Duodenal mucosa (tissue), 2 donors: ENCODE results near the gene POU3F1.

ENCODE experiments used
- H3K27ac ChIP-seq: one replicate; pipeline ENCODE4 v1.7.0; 2013; ENCODE audit warnings: low read depth, low read length
- H3K27me3 ChIP-seq, 2 donors: one replicate each; pipeline ENCODE4 v1.7.0; 2013; ENCODE audit warnings: low read length in 2 of 2, control low read depth in 1 of 2; ENCODE audit not compliant: insufficient read depth in 2 of 2, control insufficient read depth in 1 of 2
- H3K36me3 ChIP-seq, 2 donors: one replicate each; pipeline ENCODE4 v1.7.0; 2013; ENCODE audit warnings: low read length in 2 of 2, control low read depth in 1 of 2; ENCODE audit not compliant: insufficient read depth in 2 of 2, control insufficient read depth in 1 of 2
- H3K4me1 ChIP-seq, 2 donors: one replicate each; pipeline ENCODE4 v1.7.0; 2013; ENCODE audit warnings: low read length in 2 of 2, control low read depth in 1 of 2; ENCODE audit not compliant: insufficient read depth in 2 of 2, control insufficient read depth in 1 of 2
- H3K4me3 ChIP-seq, 2 donors: one replicate each; pipeline ENCODE4 v1.7.0; 2013; ENCODE audit warnings: low read length in 2 of 2, low read depth in 1 of 2
- H3K9ac ChIP-seq, 2 donors: one replicate each; pipeline ENCODE4 v1.7.0; 2013; ENCODE audit warnings: low read length in 2 of 2, low read depth in 1 of 2
- H3K9me3 ChIP-seq, 2 donors: one replicate each; pipeline ENCODE4 v1.7.0; 2013; ENCODE audit warnings: low read length in 2 of 2, control low read depth in 1 of 2; ENCODE audit not compliant: control insufficient read depth in 1 of 2

POU3F1 gene

GRCh38 chr1:38085666-38086330 lies 39.2 kb upstream of the POU3F1 start:
- Histone ChIP-seq H3K9ac (no peak overlapping the region), H3K9me3 (no peaks in the 10 kb centered on the region), H3K4me1 (peaks cover 3% of the 10 kb centered on the region in 2 donors), H3K27me3 (no peaks in the 10 kb centered on the region), H3K36me3 (no peaks in the 10 kb centered on the region), H3K4me3 (no peak overlapping the region), H3K27ac (no peak overlapping the region)

- peaks cover 3% of the 10 kb centered on the region in 2 donors for H3K4me1 ChIP-seq
- H3K27me3 ChIP-seq: no peaks in the 10 kb centered on the region
- H3K9ac ChIP-seq: no peak overlapping the region
- no peak overlapping the region for H3K4me3 ChIP-seq
- no peak overlapping the region for H3K27ac ChIP-seq
- H3K9me3 ChIP-seq: no peaks in the 10 kb centered on the region
- no peaks in the 10 kb centered on the region for H3K36me3 ChIP-seq
These were observed 38.1 kb upstream of the POU3F1 start for GRCh38 chr1:38084700-38085099.

- Histone ChIP-seq H3K4me3 (no peak overlapping the region), H3K36me3 (no peaks in the 10 kb centered on the region), H3K9me3 (no peaks in the 10 kb centered on the region), H3K27me3 (no peaks in the 10 kb centered on the region), H3K4me1 (peaks cover 3% of the 10 kb centered on the region in 2 donors), H3K27ac (no peak overlapping the region), H3K9ac (no peak overlapping the region)
These were observed 37.5 kb upstream of the POU3F1 start for GRCh38 chr1:38084113-38084512.

GRCh38 chr1:38083541-38083940 lies 36.9 kb upstream of the POU3F1 start:
- no peaks in the 10 kb centered on the region for H3K27me3 ChIP-seq
- no peaks in the 10 kb centered on the region for H3K9me3 ChIP-seq
- H3K4me3 ChIP-seq: no peak overlapping the region
- H3K36me3 ChIP-seq: no peaks in the 10 kb centered on the region
- H3K9ac ChIP-seq: no peak overlapping the region
- peaks cover 3% of the 10 kb centered on the region in 2 donors for H3K4me1 ChIP-seq
- no peak overlapping the region for H3K27ac ChIP-seq

GRCh38 chr1:38082769-38083263 lies 36.2 kb upstream of the POU3F1 start:
- Histone ChIP-seq H3K27me3 (no peaks in the 10 kb centered on the region), H3K9ac (no peak overlapping the region), H3K4me3 (no peak overlapping the region), H3K36me3 (no peaks in the 10 kb centered on the region), H3K27ac (no peak overlapping the region), H3K4me1 (peaks cover 0 to 3% of the 10 kb centered on the region in 2 donors), H3K9me3 (no peaks in the 10 kb centered on the region)

GRCh38 chr1:38079019-38079418 lies 32.4 kb upstream of the POU3F1 start:
- peaks cover 0 to 5% of the 10 kb centered on the region in 2 donors for H3K27me3 ChIP-seq
- H3K36me3 ChIP-seq: no peaks in the 10 kb centered on the region
- H3K4me1 ChIP-seq: peaks cover 0 to 3% of the 10 kb centered on the region in 2 donors
- H3K9ac ChIP-seq: no peak overlapping the region
- no peak overlapping the region for H3K4me3 ChIP-seq
- H3K27ac ChIP-seq: no peak overlapping the region
- H3K9me3 ChIP-seq: no peaks in the 10 kb centered on the region

- no peaks in the 10 kb centered on the region for H3K9me3 ChIP-seq
- peaks cover 6 to 7% of the 10 kb centered on the region in 2 donors for H3K27me3 ChIP-seq
- H3K4me1 ChIP-seq: no peaks in the 10 kb centered on the region
- no peaks in the 10 kb centered on the region for H3K36me3 ChIP-seq
- H3K27ac ChIP-seq: no peak overlapping the region
- H3K9ac ChIP-seq: no peak overlapping the region
- no peak overlapping the region for H3K4me3 ChIP-seq
These were observed 31.0 kb upstream of the POU3F1 start for GRCh38 chr1:38077523-38078147.

- no peak overlapping the region for H3K27ac ChIP-seq
- H3K36me3 ChIP-seq: no peaks in the 10 kb centered on the region
- H3K4me3 ChIP-seq: no peak overlapping the region
- no peak overlapping the region for H3K9ac ChIP-seq
- no peaks in the 10 kb centered on the region for H3K9me3 ChIP-seq
- no peaks in the 10 kb centered on the region for H3K4me1 ChIP-seq
- peaks cover 7 to 8% of the 10 kb centered on the region in 2 donors for H3K27me3 ChIP-seq
These were observed 29.9 kb upstream of the POU3F1 start for GRCh38 chr1:38076455-38076854.

GRCh38 chr1:38076038-38076437 lies 29.4 kb upstream of the POU3F1 start:
- H3K4me1 ChIP-seq: no peaks in the 10 kb centered on the region
- no peak overlapping the region for H3K9ac ChIP-seq
- no peaks in the 10 kb centered on the region for H3K36me3 ChIP-seq
- no peaks in the 10 kb centered on the region for H3K9me3 ChIP-seq
- H3K27ac ChIP-seq: no peak overlapping the region
- peaks cover 7 to 8% of the 10 kb centered on the region in 2 donors for H3K27me3 ChIP-seq
- H3K4me3 ChIP-seq: no peak overlapping the region

- no peak overlapping the region for H3K27ac ChIP-seq
- no peak overlapping the region for H3K4me3 ChIP-seq
- no peak overlapping the region for H3K9ac ChIP-seq
- H3K36me3 ChIP-seq: no peaks in the 10 kb centered on the region
- no peaks in the 10 kb centered on the region for H3K9me3 ChIP-seq
- no peaks in the 10 kb centered on the region for H3K4me1 ChIP-seq
- H3K27me3 ChIP-seq: peaks cover 7 to 13% of the 10 kb centered on the region in 2 donors
These were observed 28.6 kb upstream of the POU3F1 start for GRCh38 chr1:38075191-38075590.
